Medulla oblongata (tissue), 1 donor: ENCODE data around the gene ULK4.
A peak's percentile ranks its signal among the peaks of the same experiment; 100 is the strongest.

ENCODE experiments used
- DNase-seq: peaks from one replicate; pipeline ENCODE4 v3.0.0-alpha.2; 2015; ENCODE audit errors: extremely low spot score

The ULK4 gene

GRCh38 chr3:41362638-41363559 lies 599.0 kb downstream of the ULK4 start:
- DNase-seq = peak; percentile 21

- no peak for DNase-seq
Measured at GRCh38 chr3:41357271-41357670, 604.6 kb downstream of the ULK4 start.

- no peak for DNase-seq
Measured at GRCh38 chr3:41356775-41357174, 605.1 kb downstream of the ULK4 start.

DNA sequence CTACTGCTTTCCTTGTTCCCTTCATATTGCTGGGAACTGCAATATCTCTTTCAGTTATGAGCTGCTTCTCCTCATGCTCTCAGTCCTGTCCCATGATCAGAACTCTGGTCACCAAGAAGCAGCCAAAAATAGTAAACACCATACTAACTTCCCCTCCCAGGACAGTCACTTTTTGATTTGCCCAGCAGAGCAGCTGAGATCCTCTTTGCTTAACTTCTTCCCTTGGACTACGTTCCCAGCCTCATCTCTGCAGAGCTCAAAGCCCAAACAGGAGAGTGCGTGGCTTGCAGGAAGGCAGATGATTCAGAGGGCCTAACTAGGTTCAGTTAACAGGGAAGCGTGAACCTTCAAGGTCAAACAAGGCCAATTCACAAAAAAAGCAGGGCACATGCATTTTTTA lies 609.4 kb downstream of the ULK4 start:
- peak; percentile 15 for DNase-seq

GRCh38 chr3:41350441-41350840 lies 611.5 kb downstream of the ULK4 start:
- no peak for DNase-seq

DNA sequence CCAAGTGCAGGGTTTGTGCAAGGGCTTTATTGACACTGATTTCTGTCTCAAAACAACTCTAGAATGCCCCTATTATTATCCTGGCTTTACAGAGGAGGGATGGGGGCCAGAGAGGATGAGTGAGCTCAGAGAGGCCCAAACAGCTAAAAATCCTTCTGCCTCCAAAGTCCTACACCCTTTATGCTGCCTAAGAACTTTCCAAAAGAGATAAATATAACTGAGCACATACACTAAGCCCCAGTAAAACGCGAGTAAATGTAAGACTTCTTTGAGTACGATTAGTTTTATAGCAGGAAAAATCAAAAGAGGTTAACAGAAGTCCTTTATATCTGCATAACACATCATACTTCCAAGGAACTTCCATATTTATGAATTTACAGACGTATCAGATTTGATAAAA lies 613.5 kb downstream of the ULK4 start:
- DNase-seq = no peak

DNA sequence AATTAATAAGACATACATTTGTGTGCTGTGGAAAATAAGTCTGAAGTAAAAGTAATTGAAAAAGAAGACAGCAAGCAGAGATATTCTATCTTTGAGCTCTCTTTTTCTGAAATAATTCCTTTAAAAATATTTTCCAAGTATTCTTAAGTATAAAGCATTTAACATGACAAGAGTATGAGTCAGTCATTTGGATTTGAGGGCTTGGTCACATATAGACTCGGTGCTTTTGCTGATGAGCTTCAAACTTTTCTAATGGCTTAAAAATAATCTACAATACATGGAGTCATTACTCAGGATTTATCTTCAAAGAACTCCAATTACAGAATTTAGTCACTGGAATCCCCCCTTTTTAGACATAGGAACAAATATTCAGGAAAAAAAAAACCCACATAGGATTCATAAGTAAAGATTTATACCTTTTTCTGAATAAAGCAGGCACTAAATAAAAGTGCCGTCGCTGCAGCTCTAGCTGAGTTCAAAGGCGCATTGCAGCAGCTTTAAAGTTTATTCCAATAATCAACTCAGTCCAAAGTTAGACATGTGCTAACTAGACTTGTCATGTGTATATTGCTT lies 615.1 kb downstream of the ULK4 start:
- no peak for DNase-seq

DNA sequence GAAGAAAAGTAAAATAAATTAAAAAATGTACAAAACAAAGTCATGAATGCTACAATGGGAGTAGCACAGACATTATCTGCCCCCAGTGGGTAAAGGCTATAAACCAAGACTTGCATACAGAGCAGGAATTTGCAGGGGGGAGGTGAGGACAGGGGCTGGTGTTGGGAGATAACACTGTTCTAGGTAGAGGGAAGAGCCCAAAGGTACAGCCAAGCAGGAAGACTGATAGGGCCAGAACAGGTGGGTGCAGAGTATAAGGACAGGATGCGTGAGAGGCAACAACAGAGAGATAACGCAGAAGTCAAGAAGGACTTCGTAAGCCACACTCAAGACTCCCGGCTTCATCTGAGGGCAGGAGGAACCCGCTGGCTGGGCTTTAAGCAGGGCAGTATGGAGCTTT lies 616.1 kb downstream of the ULK4 start:
- DNase-seq = no peak

DNA sequence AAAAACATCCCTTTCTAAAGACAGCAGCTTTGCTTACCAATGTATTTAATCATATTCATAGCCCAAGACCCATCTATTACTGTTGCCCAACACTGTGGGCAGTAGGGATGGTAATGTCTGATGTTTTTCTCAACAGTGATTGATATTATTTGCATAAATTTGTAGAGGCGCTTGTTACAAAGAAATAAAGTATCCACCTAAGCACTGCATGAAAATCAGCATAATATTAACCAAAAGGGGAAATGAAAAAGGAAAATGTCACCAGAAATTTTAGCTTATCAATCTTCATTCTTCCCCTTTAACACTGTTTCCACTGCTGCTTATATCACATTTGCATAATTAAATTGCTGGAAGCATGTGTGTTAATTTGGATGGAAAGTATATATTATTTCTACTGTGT lies 622.1 kb downstream of the ULK4 start:
- no peak for DNase-seq

DNA sequence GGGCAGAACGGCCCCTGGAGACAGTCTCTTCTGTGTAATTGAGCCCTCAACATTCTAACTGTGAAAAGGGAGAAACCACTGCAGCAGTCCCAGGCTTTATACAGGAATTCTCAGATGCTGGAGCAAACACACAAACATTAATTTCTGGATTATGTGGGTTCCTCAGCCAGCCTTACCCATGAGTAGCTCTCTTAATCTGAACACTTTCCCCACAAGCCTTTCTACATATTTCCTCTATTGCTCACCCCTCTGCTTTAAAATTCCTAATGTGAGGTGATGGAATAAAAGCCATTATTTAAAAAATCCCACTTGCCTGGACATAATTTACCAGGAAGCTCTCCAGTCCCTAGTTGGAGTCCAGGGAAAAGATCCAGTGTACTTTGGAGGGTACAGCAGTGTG lies 623.6 kb downstream of the ULK4 start:
- no peak for DNase-seq

DNA sequence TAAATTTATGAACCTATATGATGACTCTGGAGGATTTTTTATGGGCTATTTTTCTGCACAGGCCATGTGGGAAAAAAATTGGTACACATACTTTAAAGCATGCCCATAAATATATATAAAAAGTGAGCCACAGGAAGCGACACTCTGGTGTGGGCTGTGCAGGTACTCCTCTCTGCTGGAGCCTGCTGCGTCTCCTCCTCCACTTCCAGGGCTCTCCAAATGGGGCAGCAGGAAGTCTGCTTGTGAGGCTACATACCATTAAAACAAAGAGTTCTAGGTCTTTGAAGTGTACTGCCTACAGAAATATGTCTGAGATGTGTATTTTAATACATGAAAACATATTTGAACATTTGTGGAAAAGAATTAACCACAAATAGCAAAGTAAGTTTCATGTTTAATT lies 627.5 kb downstream of the ULK4 start:
- no peak for DNase-seq

DNA sequence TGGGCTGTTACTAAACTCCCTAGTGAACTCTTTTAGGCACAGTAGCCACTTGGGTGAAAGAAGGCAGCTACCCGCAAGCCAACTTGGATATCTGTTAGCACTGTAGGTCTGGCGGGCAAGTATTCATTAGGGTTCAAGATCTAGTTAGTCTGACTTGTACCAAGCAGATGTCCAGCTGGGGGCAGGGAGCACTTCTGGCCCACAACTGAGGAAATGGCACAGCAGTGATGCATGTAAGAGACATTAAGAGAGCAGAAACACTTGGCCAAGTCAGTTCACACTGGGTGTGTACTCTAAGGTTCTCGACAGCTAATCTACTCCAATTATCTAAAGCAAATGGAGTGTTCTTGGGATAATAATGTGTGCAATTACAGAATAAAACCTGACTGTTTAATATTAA lies 630.9 kb downstream of the ULK4 start:
- DNase-seq = no peak

- no peak for DNase-seq
Measured at GRCh38 chr3:41330465-41330864, 631.4 kb downstream of the ULK4 start.

DNA sequence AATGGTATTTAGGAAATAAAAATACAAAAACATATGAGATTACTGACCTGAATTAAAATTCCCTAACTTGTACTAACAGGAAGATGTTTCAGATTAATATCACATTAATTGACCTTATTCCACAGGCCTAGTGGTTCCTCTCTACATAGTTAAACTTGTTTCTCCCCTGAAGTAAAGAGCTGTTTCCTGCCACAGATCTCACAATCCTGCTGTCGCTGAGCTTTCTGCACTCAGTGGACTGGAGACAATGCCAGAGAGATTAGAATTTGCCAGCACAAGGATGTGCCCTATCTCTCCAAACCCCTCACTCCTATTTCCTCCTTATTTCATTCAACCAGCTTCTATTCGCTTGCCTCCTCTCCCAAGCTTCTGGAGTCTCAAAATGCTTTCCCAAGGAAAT lies 632.0 kb downstream of the ULK4 start:
- no peak for DNase-seq

DNA sequence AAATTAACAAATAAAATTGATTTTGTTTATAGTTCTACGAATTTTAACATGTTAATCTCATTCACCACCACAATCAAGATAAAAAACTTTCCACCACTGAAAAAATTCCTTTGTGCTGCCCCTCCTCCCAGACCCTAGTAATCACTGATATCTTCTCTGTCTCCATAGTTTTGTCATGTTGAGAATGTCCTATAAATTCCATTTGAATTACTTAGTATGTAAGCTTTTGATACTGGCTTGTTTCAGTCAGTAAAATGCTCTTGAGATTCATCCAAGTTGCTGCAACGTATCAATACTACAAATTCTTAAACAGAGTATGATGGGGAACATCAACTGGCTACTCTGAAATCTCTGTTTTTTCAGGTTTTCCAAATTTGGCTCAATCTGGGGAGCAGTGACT lies 633.0 kb downstream of the ULK4 start:
- DNase-seq = no peak

DNA sequence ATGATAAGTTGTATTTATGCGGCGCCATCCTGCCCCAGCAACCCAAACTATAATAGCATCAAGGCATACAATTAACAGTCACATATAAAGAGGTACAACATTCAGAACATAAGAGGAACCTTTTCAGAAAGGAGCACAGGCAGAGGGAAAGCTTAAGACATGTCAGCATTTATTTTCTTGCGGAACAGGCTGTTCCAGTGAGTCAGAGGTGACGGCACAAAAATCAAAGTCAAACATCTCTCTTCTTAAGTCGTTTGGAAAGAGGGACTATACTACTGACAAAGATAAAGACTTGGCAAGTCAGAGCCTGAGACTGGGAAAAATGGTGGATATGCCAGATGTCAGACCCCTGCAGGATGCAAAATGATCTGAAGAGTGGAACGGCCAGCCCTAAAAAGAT lies 634.2 kb downstream of the ULK4 start:
- DNase-seq = no peak

DNA sequence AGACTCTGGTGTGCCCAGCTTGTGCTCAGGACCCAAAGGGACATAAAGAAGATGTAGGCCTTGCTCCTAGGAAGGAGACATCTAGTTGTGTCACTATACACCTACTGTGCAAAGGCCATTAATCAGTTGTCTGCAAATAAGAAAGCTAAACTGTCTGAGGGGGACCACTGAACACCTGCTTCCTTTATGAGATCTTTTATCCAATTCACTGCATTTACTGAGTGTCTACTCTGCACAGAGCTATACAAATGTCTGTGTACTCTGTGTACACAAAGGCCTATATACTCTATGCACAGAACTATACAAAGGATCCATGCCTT lies 637.8 kb downstream of the ULK4 start:
- no peak for DNase-seq

DNA sequence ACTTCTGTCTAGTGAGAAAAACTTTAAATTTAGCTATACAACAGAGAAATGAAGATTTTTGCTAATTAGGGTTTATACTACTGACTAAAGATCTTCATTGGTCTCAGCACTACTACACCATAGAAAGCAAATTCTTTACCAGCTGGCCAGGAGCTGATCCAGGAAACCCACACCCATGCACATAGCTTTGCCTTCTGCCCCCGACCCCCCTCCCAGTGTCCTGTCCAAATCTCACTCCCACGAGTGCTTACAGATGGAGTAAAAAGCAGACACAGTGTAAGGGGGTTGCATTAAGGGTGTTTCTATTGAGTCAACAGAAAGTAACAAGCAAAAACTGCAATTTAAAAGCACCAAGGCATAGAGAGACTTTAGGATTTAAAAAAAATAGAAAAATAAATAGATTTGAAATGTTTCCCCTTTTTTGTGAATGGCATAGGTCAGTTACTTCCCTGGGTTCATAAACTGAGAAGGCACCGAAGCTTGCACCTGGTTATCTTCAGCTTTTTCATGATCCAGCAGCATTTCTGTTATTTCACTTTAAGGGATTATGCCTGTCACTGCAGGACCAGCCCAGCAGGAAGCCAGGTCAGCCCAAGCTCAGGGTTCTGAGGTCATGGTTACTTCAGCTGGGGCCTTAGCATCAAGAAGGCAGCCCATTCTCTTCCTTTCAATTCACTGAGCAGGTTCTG lies 638.3 kb downstream of the ULK4 start:
- no peak for DNase-seq

GRCh38 chr3:41321642-41321980 lies 640.3 kb downstream of the ULK4 start:
- DNase-seq = no peak

- no peak for DNase-seq
Measured at GRCh38 chr3:41320953-41321641, 640.8 kb downstream of the ULK4 start.

DNA sequence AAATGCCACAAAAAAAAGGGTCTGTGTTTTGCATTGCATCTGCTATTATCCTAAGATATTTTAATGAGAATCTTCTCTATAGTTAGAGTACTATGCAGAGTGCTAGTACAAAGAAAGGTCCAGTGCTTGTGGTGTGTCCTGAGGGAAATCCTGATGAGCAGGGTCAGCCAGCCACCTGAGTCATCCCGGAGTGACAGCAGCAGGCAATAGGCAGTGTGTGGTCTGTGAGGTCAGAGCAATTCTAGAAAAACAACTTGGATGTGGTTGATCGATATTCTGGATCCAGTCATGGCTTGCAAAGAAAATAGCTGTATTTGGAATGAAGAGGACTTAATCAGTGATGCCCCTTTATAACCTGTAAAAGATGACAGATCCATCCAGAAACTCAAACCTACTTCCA lies 643.4 kb downstream of the ULK4 start:
- DNase-seq = no peak

GRCh38 chr3:41317718-41318117 lies 644.2 kb downstream of the ULK4 start:
- DNase-seq = no peak

- no peak for DNase-seq
Measured at GRCh38 chr3:41317298-41317697, 644.6 kb downstream of the ULK4 start.
